DND-41 (cell line): Measurements from ENCODE around the gene ZNF135.

Experiments used
- ATAC-seq: fragments of 200-7000 bp; cut with Tn5 transposase; 3 replicates; pipeline ENCODE4 v1.9.1; 2021; ENCODE audit warnings: low read depth; ENCODE audit not compliant: insufficient read depth
- DNase-seq: peaks from one replicate; pipeline ENCODE4 v3.0.0-alpha.2; 2020
- H2AFZ ChIP-seq: 2 replicates; pipeline ENCODE4 v1.6.0; 2012; ENCODE audit warnings: low read depth, low read length
- H3K27ac ChIP-seq: 2 replicates; pipeline ENCODE4 v1.5.1; 2012; ENCODE audit warnings: low read length, inconsistent platforms
- H3K27me3 ChIP-seq: fragments of 200-600 bp; sonication (generic); 2 replicates; pipeline ENCODE4 v1.6.0; 2012; ENCODE audit warnings: low read length, mild to moderate bottlenecking, inconsistent platforms; ENCODE audit not compliant: insufficient read depth, poor library complexity
- H3K36me3 ChIP-seq: 2 replicates; pipeline ENCODE4 v1.5.1; 2012; ENCODE audit warnings: low read length, inconsistent platforms; ENCODE audit not compliant: insufficient read depth
- H3K4me1 ChIP-seq: 2 replicates; pipeline ENCODE4 v1.5.1; 2012; ENCODE audit warnings: mild to moderate bottlenecking, low read length; ENCODE audit not compliant: insufficient read depth
- H3K4me2 ChIP-seq: 2 replicates; pipeline ENCODE4 v1.6.0; 2012; ENCODE audit warnings: mild to moderate bottlenecking, moderate library complexity, low read length, inconsistent platforms; ENCODE audit not compliant: insufficient read depth
- H3K4me3 ChIP-seq, 2 experiments: fragments of 200-600 bp in 1 of 2; shearing (Covaris generic) in 1 of 2; 2 replicates each; pipeline ENCODE4 v1.5.1; 2012 to 2016; ENCODE audit warnings: inconsistent platforms in 2 of 2, low read length in 2 of 2, mild to moderate bottlenecking in 2 of 2, low read depth in 1 of 2, moderate library complexity in 1 of 2
- H3K79me2 ChIP-seq: 2 replicates; pipeline ENCODE4 v1.6.0; 2012; ENCODE audit warnings: low read length, inconsistent platforms; ENCODE audit not compliant: insufficient read depth
- H3K9ac ChIP-seq: 2 replicates; pipeline ENCODE4 v1.6.0; 2012; ENCODE audit warnings: low read depth, mild to moderate bottlenecking, inconsistent platforms, low read length, moderate library complexity
- H3K9me3 ChIP-seq: 2 replicates; pipeline ENCODE4 v1.5.1; 2012; ENCODE audit warnings: low read length, moderate library complexity, mild to moderate bottlenecking, inconsistent platforms; ENCODE audit not compliant: insufficient read depth, severe bottlenecking
- H4K20me1 ChIP-seq: 2 replicates; pipeline ENCODE4 v1.6.0; 2012; ENCODE audit warnings: low read length; ENCODE audit not compliant: insufficient read depth
- EZH2 ChIP-seq: IDR thresholded peaks from 3 replicates; pipeline ENCODE4 v1.6.1; 2012; ENCODE audit warnings: borderline replicate concordance, low read depth, mild to moderate bottlenecking, moderate library complexity, low read length, inconsistent platforms; ENCODE audit not compliant: severe bottlenecking
- TF ChIP-seq, protein P1 (sequence below): IDR thresholded peaks from 2 replicates; pipeline ENCODE4 v1.5.1; 2012; ENCODE audit warnings: borderline replicate concordance, low read length, moderate library complexity, mild to moderate bottlenecking; ENCODE audit not compliant: poor library complexity, severe bottlenecking; ENCODE audit errors: extremely low read depth

Gene ZNF135

DNA sequence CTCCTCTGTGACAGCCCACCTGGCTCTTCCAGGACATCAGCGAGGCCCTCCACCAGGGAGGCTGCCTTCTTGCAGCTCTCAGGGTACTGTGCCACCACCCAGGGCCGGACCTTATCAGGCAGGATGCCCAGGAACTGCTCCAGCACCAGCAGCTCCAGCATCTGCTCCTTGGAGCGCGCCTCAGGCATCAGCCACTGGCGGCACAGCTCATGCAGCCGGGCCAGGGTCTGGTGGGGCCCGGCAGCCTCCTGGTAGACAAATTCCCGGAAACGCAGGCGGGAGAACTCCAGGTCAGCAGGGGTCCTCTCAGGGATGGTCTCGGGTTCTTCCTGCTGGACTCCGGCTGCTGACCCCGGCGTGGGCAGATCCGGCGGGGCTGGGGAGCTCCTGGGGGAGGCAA lies 30.8 kb downstream of the ZNF135 start:
- Histone ChIP-seq H3K9me3 (peaks cover 25% of the 10 kb centered on the region), H3K4me1 (no peaks in the 10 kb centered on the region), H3K79me2 (no peaks in the 10 kb centered on the region)

GRCh38 chr19:58091251-58091995 lies 32.3 kb downstream of the ZNF135 start:
- no peak for DNase-seq
- H3K4me3 ChIP-seq: no peak overlapping the region
- peaks cover 41% of the 10 kb centered on the region for H3K36me3 ChIP-seq
- H3K27ac ChIP-seq: no peak overlapping the region
- H4K20me1 ChIP-seq: no peaks in the 10 kb centered on the region
- H3K27me3 ChIP-seq: no peaks in the 10 kb centered on the region
- TF ChIP-seq EZH2: no peak
- TF ChIP-seq, protein P1, sequence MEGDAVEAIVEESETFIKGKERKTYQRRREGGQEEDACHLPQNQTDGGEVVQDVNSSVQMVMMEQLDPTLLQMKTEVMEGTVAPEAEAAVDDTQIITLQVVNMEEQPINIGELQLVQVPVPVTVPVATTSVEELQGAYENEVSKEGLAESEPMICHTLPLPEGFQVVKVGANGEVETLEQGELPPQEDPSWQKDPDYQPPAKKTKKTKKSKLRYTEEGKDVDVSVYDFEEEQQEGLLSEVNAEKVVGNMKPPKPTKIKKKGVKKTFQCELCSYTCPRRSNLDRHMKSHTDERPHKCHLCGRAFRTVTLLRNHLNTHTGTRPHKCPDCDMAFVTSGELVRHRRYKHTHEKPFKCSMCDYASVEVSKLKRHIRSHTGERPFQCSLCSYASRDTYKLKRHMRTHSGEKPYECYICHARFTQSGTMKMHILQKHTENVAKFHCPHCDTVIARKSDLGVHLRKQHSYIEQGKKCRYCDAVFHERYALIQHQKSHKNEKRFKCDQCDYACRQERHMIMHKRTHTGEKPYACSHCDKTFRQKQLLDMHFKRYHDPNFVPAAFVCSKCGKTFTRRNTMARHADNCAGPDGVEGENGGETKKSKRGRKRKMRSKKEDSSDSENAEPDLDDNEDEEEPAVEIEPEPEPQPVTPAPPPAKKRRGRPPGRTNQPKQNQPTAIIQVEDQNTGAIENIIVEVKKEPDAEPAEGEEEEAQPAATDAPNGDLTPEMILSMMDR: no peak
- no peak overlapping the region for H2AFZ ChIP-seq
- H3K79me2 ChIP-seq: peaks cover 15% of the 10 kb centered on the region
- H3K9ac ChIP-seq: no peak overlapping the region
- 0 out of 2 replicates have a peak, but pooled peaks cover 3% of the 10 kb centered on the region for H3K4me1 ChIP-seq
- peaks cover 12% of the 10 kb centered on the region for H3K9me3 ChIP-seq
- ATAC-seq: no peak
- no peak overlapping the region for H3K4me2 ChIP-seq

More for the DNA sequence above, 30.8 kb downstream of the ZNF135 start:
- Histone ChIP-seq H3K27ac (no peak overlapping the region), H3K36me3 (peaks cover 51% of the 10 kb centered on the region), H3K4me2 (no peak overlapping the region), H3K9ac (no peak overlapping the region), H3K4me3 (no peak overlapping the region), H3K27me3 (no peaks in the 10 kb centered on the region), H4K20me1 (no peaks in the 10 kb centered on the region), H2AFZ (no peak overlapping the region)
- DNase-seq (no peak), ATAC-seq (no peak)
- TF ChIP-seq, protein P1: no peak

- H3K4me3 ChIP-seq: no peak overlapping the region
- peaks cover 32% of the 10 kb centered on the region for H3K36me3 ChIP-seq
- H3K79me2 ChIP-seq: peaks cover 30% of the 10 kb centered on the region
- no peak overlapping the region for H3K9ac ChIP-seq
- H3K4me1 ChIP-seq: peaks cover 14% of the 10 kb centered on the region
- no peak overlapping the region for H2AFZ ChIP-seq
- no peak for ATAC-seq
- no peak overlapping the region for H3K4me2 ChIP-seq
- no peaks in the 10 kb centered on the region for H4K20me1 ChIP-seq
- no peak for TF ChIP-seq EZH2
- TF ChIP-seq, protein P1: no peak
- no peaks in the 10 kb centered on the region for H3K27me3 ChIP-seq
- DNase-seq: no peak
- H3K27ac ChIP-seq: no peak overlapping the region
- peaks cover 12% of the 10 kb centered on the region for H3K9me3 ChIP-seq
Measured at GRCh38 chr19:58093071-58093470, 34.0 kb downstream of the ZNF135 start.
